H1 (cell line): ENCODE measurements around the gene KRT5. TPM values are rescaled to one million over a fixed set of nuclear protein-coding genes. Genes with fewer than 3 reads are reported as not detected.

Experiments
- CTCF ChIA-PET: fragments of 300-600 bp; sonication (Branson Sonifier 250); formaldehyde crosslinking; loops from one replicate; lab custom pipeline; 2021; ENCODE audit not compliant: partially characterized antibody; lab: Charles Lee
- POLR2A ChIA-PET: fragments of 300-600 bp; sonication (Branson Sonifier 250); formaldehyde crosslinking; loops from one replicate; lab custom pipeline; 2021; ENCODE audit warnings: inconsistent platforms; ENCODE audit not compliant: partially characterized antibody; lab: Charles Lee
- DNase-seq, 2 experiments: peaks; one replicate each; pipeline versions ENCODE4 v3.0.0 to v3.0.0-alpha.2; 2010 to 2022; ENCODE audit warnings: low spot score in 2 of 2, low read depth in 1 of 2, mixed read lengths in 1 of 2
- FAIRE-seq: peaks from 2 replicates; lab custom pipeline; 2011; peaks lifted over from hg19 to GRCh38; lab: Jason Lieb, UNC
- H2AFZ ChIP-seq: 2 replicates; pipeline ENCODE4 v1.8.1; 2012; ENCODE audit warnings: low read length, inconsistent platforms
- H2AK5ac ChIP-seq: 2 replicates; pipeline ENCODE4 v1.6.1; 2013; ENCODE audit warnings: low read depth, low read length
- H2BK120ac ChIP-seq: replicated peaks from 2 replicates; pipeline ENCODE3; 2013; ENCODE audit warnings: low read depth, low read length, inconsistent platforms
- H2BK12ac ChIP-seq: 2 replicates; pipeline ENCODE4 v1.6.1; 2013; ENCODE audit warnings: low read depth, low read length
- H2BK15ac ChIP-seq: 2 replicates; pipeline ENCODE4 v1.6.1; 2013; ENCODE audit warnings: low read length
- H2BK20ac ChIP-seq: 2 replicates; pipeline ENCODE4 v1.6.1; 2013; ENCODE audit warnings: low read length
- H2BK5ac ChIP-seq: 2 replicates; pipeline ENCODE4 v1.6.1; 2013; ENCODE audit warnings: low read depth, low read length
- H3K14ac ChIP-seq: 2 replicates; pipeline ENCODE4 v1.6.1; 2013; ENCODE audit warnings: inconsistent platforms; ENCODE audit not compliant: insufficient read length
- H3K18ac ChIP-seq: 2 replicates; pipeline ENCODE4 v1.6.1; 2013; ENCODE audit warnings: low read length; ENCODE audit errors: extremely low read depth
- H3K23ac ChIP-seq: 2 replicates; pipeline ENCODE4 v1.6.1; 2013; ENCODE audit warnings: inconsistent platforms; ENCODE audit not compliant: insufficient read length
- H3K23me2 ChIP-seq: 2 replicates; pipeline ENCODE4 v1.6.1; 2013; ENCODE audit warnings: low read depth, low read length
- H3K27ac ChIP-seq: 2 replicates; pipeline ENCODE4 v1.6.1; 2011; ENCODE audit warnings: low read depth, low read length, inconsistent platforms
- H3K27me3 ChIP-seq, 4 experiments: replicated peaks in 1 of 4; 1 replicate in 1 of 4; 2 replicates in 3 of 4; pipeline versions ENCODE4 v1.6.1 to v1.8.1; 2011 to 2013; ENCODE audit warnings: low read length in 3 of 4, mild to moderate bottlenecking in 3 of 4, inconsistent platforms in 2 of 4, mixed read lengths in 2 of 4, moderate library complexity in 1 of 4; ENCODE audit not compliant: control insufficient read depth in 3 of 4, insufficient read depth in 3 of 4; ENCODE audit errors: extremely low read depth in 1 of 4
- H3K36me3 ChIP-seq, 4 experiments: 2 replicates each; pipeline versions ENCODE4 v1.6.1 to v1.8.1; 2011 to 2013; ENCODE audit warnings: mild to moderate bottlenecking in 4 of 4, low read length in 3 of 4, moderate library complexity in 2 of 4, control low read depth in 1 of 4, inconsistent platforms in 1 of 4; ENCODE audit not compliant: insufficient read depth in 4 of 4, control insufficient read depth in 2 of 4
- H3K4ac ChIP-seq: replicated peaks from 2 replicates; pipeline ENCODE3; 2013; ENCODE audit warnings: low read length, low read depth, mixed read lengths, inconsistent platforms; ENCODE audit not compliant: insufficient read length
- H3K4me1 ChIP-seq, 4 experiments: replicated peaks in 1 of 4; 1 replicate in 1 of 4; 2 replicates in 3 of 4; pipeline versions ENCODE4 v1.6.1 to v1.8.1; 2011 to 2013; ENCODE audit warnings: low read length in 3 of 4, inconsistent platforms in 2 of 4, mixed read lengths in 1 of 4; ENCODE audit not compliant: insufficient read depth in 4 of 4, control insufficient read depth in 3 of 4
- H3K4me2 ChIP-seq, 2 experiments: 2 replicates each; pipeline versions ENCODE4 v1.6.1 to v1.8.1; 2011 to 2013; ENCODE audit warnings: low read depth in 2 of 2, low read length in 2 of 2, control low read depth in 1 of 2, inconsistent platforms in 1 of 2, mild to moderate bottlenecking in 1 of 2; ENCODE audit not compliant: insufficient read depth in 1 of 2
- H3K4me3 ChIP-seq, 4 experiments: fragments of 200-600, 300-600 bp in 1 of 4; sonication (generic), shearing (Covaris generic), sonication (Bioruptor Twin) in 1 of 4; 2 replicates each; pipeline versions ENCODE4 v1.5.1 to v1.8.1; 2011 to 2016; ENCODE audit warnings: low read length in 4 of 4, low read depth in 3 of 4, control low read depth in 2 of 4, inconsistent platforms in 2 of 4, mild to moderate bottlenecking in 2 of 4, mixed read lengths in 1 of 4, moderate library complexity in 1 of 4; ENCODE audit not compliant: insufficient read depth in 2 of 4; ENCODE audit errors: extremely low read depth in 1 of 4
- H3K56ac ChIP-seq: replicated peaks from 2 replicates; pipeline ENCODE3; 2013; ENCODE audit warnings: low read depth, mild to moderate bottlenecking, mixed read lengths, low read length, inconsistent platforms; ENCODE audit not compliant: insufficient read length
- H3K79me1 ChIP-seq: 2 replicates; pipeline ENCODE4 v1.6.1; 2013; ENCODE audit warnings: low read depth, low read length, control low read depth
- H3K79me2 ChIP-seq, 2 experiments: 2 replicates each; pipeline versions ENCODE4 v1.6.1 to v1.8.1; 2012 to 2013; ENCODE audit warnings: low read length in 2 of 2, mild to moderate bottlenecking in 2 of 2, inconsistent platforms in 1 of 2; ENCODE audit not compliant: insufficient read depth in 2 of 2, control insufficient read depth in 1 of 2
- H3K9ac ChIP-seq, 4 experiments: replicated peaks in 1 of 4; 1 replicate in 1 of 4; 2 replicates in 3 of 4; pipeline versions ENCODE4 v1.6.1 to v1.8.1; 2011 to 2013; ENCODE audit warnings: low read depth in 3 of 4, low read length in 3 of 4, control low read depth in 2 of 4, mild to moderate bottlenecking in 2 of 4, moderate library complexity in 2 of 4, inconsistent platforms in 1 of 4; ENCODE audit errors: extremely low read depth in 1 of 4
- H3K9me3 ChIP-seq, 2 experiments: 2 replicates each; pipeline versions ENCODE4 v1.6.1 to v1.8.1; 2012 to 2013; ENCODE audit warnings: mild to moderate bottlenecking in 2 of 2, moderate library complexity in 2 of 2, control low read depth in 1 of 2, inconsistent platforms in 1 of 2, low read depth in 1 of 2, low read length in 1 of 2, mixed read lengths in 1 of 2; ENCODE audit not compliant: insufficient read depth in 2 of 2
- H4K20me1 ChIP-seq, 2 experiments: replicated peaks in 1 of 2; 2 replicates each; pipeline versions ENCODE3 to v1.8.1; 2011 to 2013; ENCODE audit warnings: inconsistent platforms in 2 of 2, low read length in 2 of 2, mild to moderate bottlenecking in 1 of 2; ENCODE audit not compliant: insufficient read depth in 2 of 2, control insufficient read depth in 1 of 2
- H4K5ac ChIP-seq: 2 replicates; pipeline ENCODE4 v1.6.1; 2013; ENCODE audit warnings: low read length, low read depth, mixed read lengths, inconsistent platforms; ENCODE audit not compliant: insufficient read length
- H4K8ac ChIP-seq: 2 replicates; pipeline ENCODE4 v1.8.0; 2013; ENCODE audit warnings: mild to moderate bottlenecking, moderate library complexity, low read length, inconsistent platforms; ENCODE audit not compliant: insufficient read depth; ENCODE audit errors: extremely low read depth
- H4K91ac ChIP-seq: replicated peaks from 2 replicates; pipeline ENCODE3; 2013; ENCODE audit warnings: low read length, mixed read lengths, inconsistent platforms; ENCODE audit not compliant: insufficient read length
- RBBP5 ChIP-seq: IDR thresholded peaks from 2 replicates; pipeline ENCODE4 v1.7.1; 2012; ENCODE audit warnings: low read depth, mild to moderate bottlenecking, inconsistent platforms, low read length, moderate library complexity, borderline replicate concordance
- SP1 ChIP-seq: IDR thresholded peaks from 2 replicates; pipeline ENCODE4 v1.6.1; 2011; ENCODE audit warnings: low read depth, low read length
- TAF7 ChIP-seq: optimal IDR thresholded peaks from 2 replicates; pipeline ENCODE3; 2011; ENCODE audit warnings: low read depth, mild to moderate bottlenecking, inconsistent platforms, low read length, moderate library complexity, borderline replicate concordance
- TCF12 ChIP-seq: IDR thresholded peaks from 2 replicates; pipeline ENCODE4 v1.6.1; 2011; ENCODE audit warnings: low read depth, mild to moderate bottlenecking, low read length
- whole genome bisulfite sequencing, 2 experiments: shearing (Covaris generic) in 1 of 2; methylation state at CpG; one replicate each; pipeline versions ENCODE4 v1.1.6 to v1.1.7; 2013 to 2015; ENCODE audit warnings: low lambda C conversion rate in 2 of 2, mixed read lengths in 2 of 2, inconsistent platforms in 1 of 2, low coverage in 1 of 2, missing lambda C conversion rate in 1 of 2; ENCODE audit not compliant: insufficient replicate concordance in 2 of 2, insufficient coverage in 1 of 2, insufficient read length in 1 of 2; ENCODE audit errors: extremely low coverage in 1 of 2, missing lambda C conversion rate in 1 of 2; 5-methylcytosine and 5-hydroxymethylcytosine counted together
- polyA plus RNA-seq, 7 experiments: library from polyadenylated mRNA; depleted of rRNA in 3 of 7; stranded (reverse) in 5 of 7; unstranded in 2 of 7; fragments of >200 nt in 5 of 7; fragments of 200-250 nt in 2 of 7; gene quantifications; 1 replicate in 5 of 7; 2 replicates in 1 of 7; 4 replicates in 1 of 7; pipeline versions ENCODE4 v1.2.1 to v1.2.3, GENCODE V29; 2011 to 2013; ENCODE audit warnings: missing spikeins in 2 of 7, mixed read lengths in 2 of 7
- total RNA-seq: library from RNA; stranded (reverse); fragmentation: NEBNext Ultra II Directional; extraction: Animal tissue kit (Norgen Biotek cat#: 25700); gene quantifications from 2 replicates; pipeline ENCODE4 v1.2.1, GENCODE V29; 2021

KRT5 gene
- total and polyA plus RNA-seq, 2 of the 8 experiments (the other 6 are each of a cell fraction or from before 2014, with no cell fraction given): 0.18 TPM; not detected in 1

- Histone ChIP-seq H3K4me2 (no peak overlapping the region), H2AK5ac (no peak overlapping the region), H3K14ac (no peak overlapping the region), H4K5ac (no peak overlapping the region), H3K79me2 (no peaks in the 10 kb centered on the region), H3K4me1 (no peaks in the 10 kb centered on the region), H2AFZ (no peak overlapping the region), H2BK5ac (no peak overlapping the region), H3K79me1 (no peaks in the 10 kb centered on the region), H3K23me2 (no peaks in the 10 kb centered on the region), H3K27ac (no peak overlapping the region), H3K56ac (no peak overlapping the region), H3K23ac (no peak overlapping the region), H4K8ac (no peak overlapping the region), H4K91ac (no peak overlapping the region), H3K9me3 (no peaks in the 10 kb centered on the region), H4K20me1 (no peaks in the 10 kb centered on the region), H2BK20ac (no peak overlapping the region), H3K4ac (no peak overlapping the region), H3K27me3 (no peaks in the 10 kb centered on the region), H2BK12ac (no peak overlapping the region), H3K36me3 (no peaks in the 10 kb centered on the region), H3K4me3 (no peak overlapping the region), H3K18ac (no peak overlapping the region), H2BK15ac (no peak overlapping the region), H2BK120ac (no peak overlapping the region), H3K9ac (no peak overlapping the region)
- DNase-seq (no peak), FAIRE-seq (no peak)
- ChIA-PET CTCF (interaction anchor here (1.1 to 8.3 kb wide), 8 partner anchors 10 to 165 kb away, joined by 3 to 47 read pairs (median 6); no protein-coding TSS in a partner anchor), POLR2A (no interaction called here)
- 76% methylated on average over 6 of the region's 6 CpGs; no CpG with 5 or more reads in 1 of the 2 experiments for WGBS, 2 experiments
- TF ChIP-seq TCF12 (no peak), TAF7 (no peak), RBBP5 (no peak), SP1 (no peak)
These were observed 35.4 kb upstream of the KRT5 start for GRCh38 chr12:52555577-52555976.
